Astrocyte of the spinal cord (primary cell): Measurements from ENCODE around the gene MEA1.

Experiments
- DNase-seq: peaks from one replicate; pipeline ENCODE4 v3.0.0; 2011; ENCODE audit warnings: low read depth, low spot score
- H3K4me3 ChIP-seq: 2 replicates; pipeline ENCODE4 v1.5.1; 2011; ENCODE audit warnings: low read depth, mild to moderate bottlenecking, low read length, moderate library complexity
- in situ Hi-C: cut with HindIII; loops from 2 replicates; pipeline ENCODE4 v1.10.0; 2017; ENCODE audit warnings: low sequenced_read_pairs
- TF ChIP-seq, protein P1 (sequence below): IDR thresholded peaks from 2 replicates; pipeline ENCODE4 v1.5.1; 2012; ENCODE audit warnings: low read depth, mild to moderate bottlenecking, low read length, inconsistent platforms

MEA1 gene

DNA sequence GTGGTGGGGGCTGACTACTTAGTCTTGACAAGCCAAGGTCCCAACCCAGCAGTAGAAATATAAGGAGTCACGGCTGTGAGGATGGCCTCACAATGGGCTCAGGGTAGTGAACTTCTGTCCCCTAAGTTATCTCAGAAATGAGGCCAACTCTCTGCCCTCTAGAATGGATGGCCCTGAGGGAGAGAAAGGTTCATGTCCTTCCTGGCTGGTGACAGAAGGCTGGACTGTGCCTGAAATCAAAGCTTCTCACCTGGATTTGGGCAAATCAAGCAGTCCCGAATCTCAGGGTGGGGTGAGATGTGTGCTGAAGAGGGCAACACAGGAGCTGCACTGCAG is 20.4 kb upstream of the MEA1 start:
- in situ Hi-C loops = no loop called here
- no peak for DNase-seq
- TF ChIP-seq, protein P1, sequence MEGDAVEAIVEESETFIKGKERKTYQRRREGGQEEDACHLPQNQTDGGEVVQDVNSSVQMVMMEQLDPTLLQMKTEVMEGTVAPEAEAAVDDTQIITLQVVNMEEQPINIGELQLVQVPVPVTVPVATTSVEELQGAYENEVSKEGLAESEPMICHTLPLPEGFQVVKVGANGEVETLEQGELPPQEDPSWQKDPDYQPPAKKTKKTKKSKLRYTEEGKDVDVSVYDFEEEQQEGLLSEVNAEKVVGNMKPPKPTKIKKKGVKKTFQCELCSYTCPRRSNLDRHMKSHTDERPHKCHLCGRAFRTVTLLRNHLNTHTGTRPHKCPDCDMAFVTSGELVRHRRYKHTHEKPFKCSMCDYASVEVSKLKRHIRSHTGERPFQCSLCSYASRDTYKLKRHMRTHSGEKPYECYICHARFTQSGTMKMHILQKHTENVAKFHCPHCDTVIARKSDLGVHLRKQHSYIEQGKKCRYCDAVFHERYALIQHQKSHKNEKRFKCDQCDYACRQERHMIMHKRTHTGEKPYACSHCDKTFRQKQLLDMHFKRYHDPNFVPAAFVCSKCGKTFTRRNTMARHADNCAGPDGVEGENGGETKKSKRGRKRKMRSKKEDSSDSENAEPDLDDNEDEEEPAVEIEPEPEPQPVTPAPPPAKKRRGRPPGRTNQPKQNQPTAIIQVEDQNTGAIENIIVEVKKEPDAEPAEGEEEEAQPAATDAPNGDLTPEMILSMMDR = no peak
- no peak overlapping the region for H3K4me3 ChIP-seq

DNA sequence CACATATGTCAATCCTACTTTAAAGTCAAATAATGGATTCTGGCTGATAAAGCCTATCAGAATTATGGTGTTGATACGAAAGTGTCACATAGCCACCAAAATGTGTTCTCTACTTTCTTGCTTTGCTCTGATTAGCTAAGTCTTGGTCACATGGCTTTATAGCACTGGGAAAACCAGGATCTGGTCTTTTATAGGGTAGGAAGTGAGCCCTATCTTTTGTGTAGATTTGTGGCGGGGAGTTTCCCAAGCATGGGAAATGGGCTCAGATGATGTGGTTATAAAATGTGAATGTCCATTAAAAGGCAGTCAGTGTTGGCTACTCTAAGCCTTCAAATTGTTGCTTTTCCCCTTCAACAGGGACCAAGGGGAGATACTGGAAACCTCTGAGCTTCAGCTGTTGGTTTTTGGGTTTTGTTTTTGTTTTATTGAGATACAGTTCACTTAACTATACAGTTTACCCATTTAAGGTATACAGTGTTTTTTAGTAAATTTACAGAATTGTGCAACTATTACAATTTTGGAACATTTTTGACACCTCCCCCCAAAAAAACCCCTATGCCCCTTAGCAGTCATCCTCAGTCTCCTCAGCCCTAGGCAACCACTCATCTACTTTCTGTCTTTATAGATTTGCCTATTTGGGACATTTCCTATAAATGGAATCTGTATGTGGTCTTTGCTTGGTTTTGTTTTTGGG is 19.9 kb upstream of the MEA1 start:
- no peak overlapping the region for H3K4me3 ChIP-seq
- in situ Hi-C loops = no loop called here
- TF ChIP-seq, protein P1 = no peak
- DNase-seq = no peak

DNA sequence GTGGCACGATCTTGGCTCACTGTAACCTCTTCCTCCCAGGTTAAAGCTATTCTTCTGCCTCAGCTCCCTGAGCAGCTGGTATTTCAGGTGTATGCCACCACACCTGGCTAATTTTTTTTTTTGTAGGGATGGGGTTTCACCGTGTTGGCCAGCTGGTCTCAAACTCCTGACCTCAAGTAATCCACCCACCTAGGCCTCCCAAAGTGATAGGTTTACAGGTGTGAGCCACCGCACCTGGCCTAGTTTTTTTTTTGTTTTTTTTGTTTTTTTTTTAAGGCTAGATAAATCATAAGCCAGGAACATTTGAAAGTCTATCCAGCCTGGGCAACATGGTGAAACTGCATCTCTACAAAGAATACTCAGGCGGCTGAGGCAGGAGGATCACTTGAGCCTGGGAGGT is 18.6 kb upstream of the MEA1 start:
- no peak for DNase-seq
- TF ChIP-seq, protein P1 = no peak

DNA sequence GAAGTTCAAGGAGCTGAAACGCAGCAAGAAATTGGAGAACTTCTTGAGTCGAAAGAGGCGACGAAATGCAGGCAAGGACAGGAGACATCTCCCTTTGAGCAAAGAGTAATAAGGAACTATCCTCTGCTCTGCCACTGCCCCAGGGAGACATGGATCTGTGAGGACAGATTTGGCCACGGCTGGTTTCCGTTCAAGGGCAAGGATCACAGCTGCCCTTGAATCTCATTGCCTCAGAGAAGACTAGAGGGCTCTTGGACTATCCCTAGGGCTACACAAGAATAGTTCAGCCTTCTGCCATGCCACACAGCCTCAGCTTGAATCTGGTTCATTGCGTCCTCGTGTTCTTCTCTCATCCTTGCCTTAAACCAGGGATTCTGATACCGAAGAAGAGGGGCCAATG is 15.4 kb upstream of the MEA1 start:
- no peak for DNase-seq
- in situ Hi-C loops = no loop called here
- TF ChIP-seq, protein P1 = no peak
- H3K4me3 ChIP-seq = no peak overlapping the region

More for the DNA sequence above, 18.6 kb upstream of the MEA1 start:
- in situ Hi-C loops = no loop called here
- no peak overlapping the region for H3K4me3 ChIP-seq

DNA sequence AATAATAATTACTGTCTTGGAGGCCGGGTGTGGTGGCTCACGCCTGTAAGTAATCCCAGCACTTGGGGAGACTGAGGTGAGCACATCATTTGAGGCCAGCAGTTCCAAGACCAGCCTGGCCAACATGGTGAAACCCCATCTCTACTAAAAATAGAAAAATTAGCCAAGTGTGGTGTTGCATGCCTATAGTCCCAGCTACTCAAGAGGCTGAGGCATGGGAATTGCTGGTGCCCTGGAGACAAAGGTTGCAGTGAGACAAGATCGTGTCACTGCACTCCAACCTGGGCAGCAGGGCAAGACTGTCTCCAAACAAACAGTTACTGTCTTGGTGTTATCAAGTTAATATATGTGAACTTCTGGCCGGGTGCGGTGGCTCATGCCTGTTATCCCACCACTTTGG is 12.6 kb upstream of the MEA1 start:
- in situ Hi-C loops = no loop called here

DNA sequence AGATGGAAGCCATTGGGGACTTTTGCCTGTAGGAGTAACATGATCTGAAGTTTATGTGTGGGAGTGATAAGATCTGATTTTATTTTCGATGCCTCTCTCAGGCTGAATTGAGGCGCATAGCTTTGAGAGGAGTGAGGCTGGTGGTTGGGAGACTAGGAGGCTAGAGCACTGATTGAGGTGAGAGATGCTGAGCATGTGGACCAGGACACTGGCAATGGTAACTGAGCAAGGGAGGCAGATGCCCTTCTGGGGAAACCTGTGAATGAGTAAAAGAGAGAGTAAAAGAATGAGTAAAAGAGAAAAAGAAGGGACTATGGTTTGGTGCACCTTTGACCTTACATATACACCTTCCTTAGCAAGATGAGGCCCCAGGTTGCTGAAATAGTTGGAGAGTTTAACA is 10.7 kb upstream of the MEA1 start:
- in situ Hi-C loops = no loop called here
- TF ChIP-seq, protein P1 = no peak
- DNase-seq = no peak
- H3K4me3 ChIP-seq = no peak overlapping the region

More for the DNA sequence above, 12.6 kb upstream of the MEA1 start:
- H3K4me3 ChIP-seq = no peak overlapping the region
- DNase-seq = no peak
- TF ChIP-seq, protein P1 = no peak
